BLaER1 (cell line): ENCODE results near the gene CRLF3.
"Not testable (repeated sequence)": the region's sequence is repeated elsewhere in the genome, so short reads cannot be mapped to it uniquely, and the experiment has no call there.

Experiments used
- H3K27ac ChIP-seq: shearing (Covaris generic); formaldehyde crosslinking; 2 replicates; pipeline ENCODE4 v1.8.1; 2022
- H3K27me3 ChIP-seq: shearing (Covaris generic); formaldehyde crosslinking; 2 replicates; pipeline ENCODE4 v1.8.1; 2022
- H3K36me3 ChIP-seq: shearing (Covaris generic); formaldehyde crosslinking; 2 replicates; pipeline ENCODE4 v1.8.1; 2022
- H3K4me1 ChIP-seq: shearing (Covaris generic); formaldehyde crosslinking; 2 replicates; pipeline ENCODE4 v1.8.1; 2022
- H3K4me2 ChIP-seq: shearing (Covaris generic); formaldehyde crosslinking; 2 replicates; pipeline ENCODE4 v1.8.1; 2022
- H3K4me3 ChIP-seq: shearing (Covaris generic); formaldehyde crosslinking; 2 replicates; pipeline ENCODE4 v1.8.1; 2022
- H3K9ac ChIP-seq: shearing (Covaris generic); formaldehyde crosslinking; 2 replicates; pipeline ENCODE4 v1.8.1; 2022
- H3K9me3 ChIP-seq: shearing (Covaris generic); formaldehyde crosslinking; 2 replicates; pipeline ENCODE4 v1.8.1; 2022
- H4K20me1 ChIP-seq: shearing (Covaris generic); formaldehyde crosslinking; 2 replicates; pipeline ENCODE4 v1.8.1; 2022
- Cebpa-rat ChIP-seq: shearing (Covaris generic); IDR thresholded peaks from 2 replicates; pipeline ENCODE4 v1.8.1; 2022

CRLF3 gene

GRCh38 chr17:30794372-30794771, 30.1 kb downstream of the CRLF3 start:
- H3K9ac ChIP-seq: no peak overlapping the region
- H3K36me3 ChIP-seq: peaks cover 99% of the 10 kb centered on the region
- no peaks in the 10 kb centered on the region for H3K9me3 ChIP-seq
- H3K4me2 ChIP-seq: no peak overlapping the region
- no peaks in the 10 kb centered on the region for H3K4me1 ChIP-seq
- no peaks in the 10 kb centered on the region; the same call in 1 of the 2 replicates for H4K20me1 ChIP-seq
- H3K27me3 ChIP-seq: no peaks in the 10 kb centered on the region
- H3K4me3 ChIP-seq: no peak overlapping the region
- TF ChIP-seq Cebpa-rat: no peak
- H3K27ac ChIP-seq: no peak overlapping the region

DNA sequence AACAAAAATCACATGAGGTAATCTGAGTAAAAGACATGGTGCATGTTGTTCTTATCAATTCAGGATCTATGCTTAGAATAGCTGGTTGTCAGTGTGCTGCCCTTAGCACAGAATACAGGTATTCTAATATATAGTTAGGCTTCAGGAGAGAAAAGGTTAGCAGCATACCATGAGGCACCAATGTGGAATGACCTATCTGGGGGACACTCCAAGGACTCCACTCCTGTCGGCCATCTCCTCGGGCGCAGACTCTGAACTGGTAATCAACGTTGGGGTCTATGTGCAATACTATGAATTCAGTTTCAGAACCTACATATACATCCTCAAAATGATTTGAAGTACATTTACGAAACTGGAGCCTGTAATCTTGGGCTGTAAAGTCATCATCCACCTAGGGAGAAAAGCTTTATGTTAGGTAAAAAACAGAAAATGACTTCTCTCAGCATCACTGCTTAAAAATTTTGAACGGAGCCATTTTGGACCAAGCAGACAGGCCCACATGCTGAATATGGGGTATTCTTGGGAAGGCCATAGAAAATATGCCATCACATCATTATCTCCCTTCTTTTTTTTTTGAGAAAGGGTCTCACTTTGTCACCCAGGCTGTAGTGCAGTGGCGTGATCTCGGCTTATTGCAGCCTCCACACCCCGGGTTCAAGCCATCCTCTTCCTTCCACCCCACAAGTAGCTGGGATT, 31.1 kb downstream of the CRLF3 start:
- H3K36me3 ChIP-seq: peaks cover 99% of the 10 kb centered on the region
- H3K4me1 ChIP-seq: no peaks in the 10 kb centered on the region
- H3K27ac ChIP-seq: no peak overlapping the region
- H3K27me3 ChIP-seq: no peaks in the 10 kb centered on the region
- no peak for TF ChIP-seq Cebpa-rat
- no peaks in the 10 kb centered on the region; the same call in 1 of the 2 replicates for H4K20me1 ChIP-seq
- no peaks in the 10 kb centered on the region for H3K9me3 ChIP-seq
- no peak overlapping the region for H3K4me2 ChIP-seq
- H3K4me3 ChIP-seq: no peak overlapping the region
- no peak overlapping the region for H3K9ac ChIP-seq

GRCh38 chr17:30790279-30790678, 34.2 kb downstream of the CRLF3 start:
- Histone ChIP-seq H3K4me3 (no peak overlapping the region), H3K9ac (no peak overlapping the region), H4K20me1 (no peaks in the 10 kb centered on the region; the same call in 1 of the 2 replicates), H3K36me3 (peaks cover 100% of the 10 kb centered on the region), H3K4me2 (no peak overlapping the region), H3K9me3 (no peaks in the 10 kb centered on the region), H3K27ac (no peak overlapping the region), H3K4me1 (0 out of 2 replicates have a peak, but pooled peaks cover 6% of the 10 kb centered on the region), H3K27me3 (no peaks in the 10 kb centered on the region)
- no peak for TF ChIP-seq Cebpa-rat

- no peaks in the 10 kb centered on the region; the same call in 1 of the 2 replicates for H4K20me1 ChIP-seq
- no peak overlapping the region for H3K27ac ChIP-seq
- TF ChIP-seq Cebpa-rat: no peak
- no peak overlapping the region for H3K9ac ChIP-seq
- peaks cover 100% of the 10 kb centered on the region for H3K36me3 ChIP-seq
- no peaks in the 10 kb centered on the region for H3K9me3 ChIP-seq
- H3K4me2 ChIP-seq: no peak overlapping the region
- no peak overlapping the region for H3K4me3 ChIP-seq
- H3K27me3 ChIP-seq: no peaks in the 10 kb centered on the region
- H3K4me1 ChIP-seq: 0 out of 2 replicates have a peak, but pooled peaks cover 6% of the 10 kb centered on the region
Measured at GRCh38 chr17:30788918-30789317, 35.6 kb downstream of the CRLF3 start.

- no peak overlapping the region for H3K4me3 ChIP-seq
- H3K27ac ChIP-seq: no peak overlapping the region
- no peak for TF ChIP-seq Cebpa-rat
- H3K9ac ChIP-seq: no peak overlapping the region
- H3K9me3 ChIP-seq: no peaks in the 10 kb centered on the region
- H3K36me3 ChIP-seq: peaks cover 79% of the 10 kb centered on the region
- H3K27me3 ChIP-seq: no peaks in the 10 kb centered on the region
- H4K20me1 ChIP-seq: no peaks in the 10 kb centered on the region
- H3K4me2 ChIP-seq: no peak overlapping the region
- H3K4me1 ChIP-seq: peaks cover 9% of the 10 kb centered on the region; the same call in 1 of the 2 replicates
Measured at GRCh38 chr17:30782206-30782605, 42.3 kb downstream of the CRLF3 start.

DNA sequence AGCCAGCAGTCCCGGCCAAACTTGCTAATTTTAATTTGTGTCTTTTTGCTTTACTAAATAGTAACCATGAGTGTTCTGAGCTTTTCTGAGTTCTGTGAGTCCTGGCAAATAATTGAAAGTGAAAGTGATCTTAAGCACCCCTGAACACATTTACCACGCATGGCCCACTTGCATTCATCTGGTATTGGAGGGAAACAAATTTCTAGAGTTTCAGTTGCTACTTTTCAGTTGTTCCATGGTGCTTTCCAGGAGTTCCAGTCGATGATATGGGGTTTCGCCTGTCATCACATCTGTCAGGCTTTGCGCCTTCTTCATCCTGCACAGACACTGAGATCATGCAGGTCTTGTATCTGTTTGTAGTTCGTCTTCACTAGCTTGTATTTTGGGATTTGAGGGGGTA, 44.1 kb downstream of the CRLF3 start:
- Histone ChIP-seq H3K36me3 (peaks cover 71% of the 10 kb centered on the region), H4K20me1 (no peaks in the 10 kb centered on the region), H3K4me2 (no peak overlapping the region)

DNA sequence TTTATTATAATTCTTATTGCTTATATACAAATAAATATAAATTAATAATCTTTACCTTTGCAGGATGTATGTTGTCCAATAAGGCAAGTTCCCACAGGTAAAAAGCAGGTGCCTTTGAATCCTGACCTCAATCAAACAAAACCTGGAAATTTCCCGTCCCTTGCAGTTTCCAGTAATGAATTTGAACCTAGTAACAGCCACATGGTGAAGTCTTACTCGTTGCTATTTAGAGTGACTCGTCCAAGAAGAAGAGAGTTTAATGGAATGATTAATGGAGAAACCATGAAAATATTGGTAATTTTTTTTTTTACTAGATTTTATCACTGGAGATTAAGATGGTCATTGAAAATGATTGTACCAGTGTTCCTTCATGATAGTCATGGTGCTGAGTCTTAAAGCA, 55.7 kb downstream of the CRLF3 start:
- Histone ChIP-seq H4K20me1 (peaks cover 14% of the 10 kb centered on the region), H3K36me3 (peaks cover 81% of the 10 kb centered on the region)
- not testable (repeated sequence) for H3K9ac ChIP-seq, H3K9me3 ChIP-seq, H3K27ac ChIP-seq, H3K4me3 ChIP-seq, H3K4me2 ChIP-seq, H3K4me1 ChIP-seq, H3K27me3 ChIP-seq

More for the DNA sequence above, 44.1 kb downstream of the CRLF3 start:
- Histone ChIP-seq H3K9me3 (no peaks in the 10 kb centered on the region), H3K4me3 (no peak overlapping the region), H3K4me1 (peaks cover 8% of the 10 kb centered on the region; the same call in 1 of the 2 replicates), H3K27ac (no peak overlapping the region), H3K27me3 (no peaks in the 10 kb centered on the region), H3K9ac (no peak overlapping the region)
- no peak for TF ChIP-seq Cebpa-rat

- not testable (repeated sequence) for H3K4me1 ChIP-seq, H3K4me2 ChIP-seq, H3K9me3 ChIP-seq, H3K27me3 ChIP-seq, H3K27ac ChIP-seq, H3K4me3 ChIP-seq, H3K9ac ChIP-seq
- H3K36me3 ChIP-seq: peaks cover 82% of the 10 kb centered on the region
- H4K20me1 ChIP-seq: peaks cover 23% of the 10 kb centered on the region
Measured at GRCh38 chr17:30767641-30768404, 56.7 kb downstream of the CRLF3 start.

- Histone ChIP-seq H3K27ac (no peak overlapping the region), H3K9me3 (no peaks in the 10 kb centered on the region), H4K20me1 (peaks cover 84% of the 10 kb centered on the region), H3K4me1 (no peaks in the 10 kb centered on the region), H3K27me3 (no peaks in the 10 kb centered on the region), H3K36me3 (peaks cover 84% of the 10 kb centered on the region), H3K4me2 (no peak overlapping the region), H3K4me3 (no peak overlapping the region), H3K9ac (no peak overlapping the region)
- 0 out of 2 replicates have a peak, but pooled peaks have one; percentile 21 for TF ChIP-seq Cebpa-rat
Measured at GRCh38 chr17:30761060-30761459, 63.4 kb downstream of the CRLF3 start.

GRCh38 chr17:30753291-30753690, 71.2 kb downstream of the CRLF3 start:
- H3K9me3 ChIP-seq, H3K27ac ChIP-seq, H3K27me3 ChIP-seq, H3K4me1 ChIP-seq, H3K4me3 ChIP-seq, H3K9ac ChIP-seq, H3K4me2 ChIP-seq: not testable (repeated sequence)
- peaks cover 94% of the 10 kb centered on the region for H4K20me1 ChIP-seq
- peaks cover 98% of the 10 kb centered on the region for H3K36me3 ChIP-seq

DNA sequence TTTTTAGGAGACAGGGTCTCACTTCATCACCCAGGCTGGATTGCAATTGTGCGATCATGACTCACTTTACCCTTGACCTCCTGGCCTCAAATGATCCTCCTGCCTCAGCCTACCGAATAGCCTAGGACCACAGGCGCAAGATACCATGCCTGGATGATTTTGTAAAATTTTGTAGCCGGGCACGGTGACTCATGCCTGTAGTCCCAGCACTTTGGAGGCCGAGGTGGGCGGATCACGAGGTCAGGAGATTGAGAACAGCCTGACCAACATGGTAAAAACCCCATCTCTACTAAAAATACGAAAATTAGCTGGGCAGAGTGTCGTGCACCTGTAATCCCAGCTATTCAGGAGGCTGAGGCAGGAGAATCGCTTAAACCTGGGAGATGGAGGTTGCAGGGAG, 73.5 kb downstream of the CRLF3 start:
- H4K20me1 ChIP-seq: peaks cover 85% of the 10 kb centered on the region
- H3K4me2 ChIP-seq, H3K27ac ChIP-seq, H3K9ac ChIP-seq, H3K27me3 ChIP-seq, H3K4me3 ChIP-seq, H3K4me1 ChIP-seq, H3K9me3 ChIP-seq: not testable (repeated sequence)
- H3K36me3 ChIP-seq: peaks cover 97% of the 10 kb centered on the region

- Histone ChIP-seq H4K20me1 (peaks cover 78% of the 10 kb centered on the region), H3K36me3 (peaks cover 85% of the 10 kb centered on the region)
- not testable (repeated sequence) for H3K4me2 ChIP-seq, H3K9ac ChIP-seq, H3K9me3 ChIP-seq, H3K4me1 ChIP-seq, H3K4me3 ChIP-seq, H3K27ac ChIP-seq, H3K27me3 ChIP-seq
Measured at GRCh38 chr17:30747621-30748020, 76.9 kb downstream of the CRLF3 start.

GRCh38 chr17:30742669-30743068, 81.8 kb downstream of the CRLF3 start:
- H3K9ac ChIP-seq, H3K27me3 ChIP-seq, H3K4me3 ChIP-seq, H3K4me2 ChIP-seq, H3K9me3 ChIP-seq, H3K27ac ChIP-seq, H3K4me1 ChIP-seq: not testable (repeated sequence)
- H4K20me1 ChIP-seq: peaks cover 80% of the 10 kb centered on the region
- H3K36me3 ChIP-seq: peaks cover 59% of the 10 kb centered on the region

GRCh38 chr17:30736371-30736770, 88.1 kb downstream of the CRLF3 start:
- H3K9ac ChIP-seq, H3K4me3 ChIP-seq, H3K27ac ChIP-seq, H3K9me3 ChIP-seq, H3K4me2 ChIP-seq, H3K27me3 ChIP-seq: not testable (repeated sequence)
- Histone ChIP-seq H3K4me1 (peaks cover 18% of the 10 kb centered on the region; the same call in 1 of the 2 replicates), H4K20me1 (peaks cover 88% of the 10 kb centered on the region), H3K36me3 (peaks cover 49% of the 10 kb centered on the region)
